DMS53 (cell line): ENCODE measurements around the gene IDUA.

Experiments used
- DNase-seq: peaks from one replicate; lab custom pipeline; 2025; lab: John Stamatoyannopoulos, UW

IDUA gene

GRCh38 chr4:1031956-1032795, 45.3 kb downstream of the IDUA start:
- peak; percentile 90 for DNase-seq

- no peak for DNase-seq
These were observed 46.0 kb downstream of the IDUA start for GRCh38 chr4:1032861-1033260.

- peak; percentile 44 for DNase-seq
These were observed 47.2 kb downstream of the IDUA start for GRCh38 chr4:1033840-1034551.

GRCh38 chr4:1035510-1035909, 48.7 kb downstream of the IDUA start:
- no peak for DNase-seq

- DNase-seq: no peak
These were observed 49.3 kb downstream of the IDUA start for GRCh38 chr4:1036095-1036494.

- DNase-seq: no peak
These were observed 50.3 kb downstream of the IDUA start for GRCh38 chr4:1036976-1037810.

GRCh38 chr4:1038948-1039492, 52.2 kb downstream of the IDUA start:
- DNase-seq: peak; percentile 61

GRCh38 chr4:1039493-1040343, 52.9 kb downstream of the IDUA start:
- DNase-seq: peak; percentile 59

GRCh38 chr4:1040344-1041146, 53.7 kb downstream of the IDUA start:
- DNase-seq: no peak

- DNase-seq: peak; percentile 80
These were observed 54.5 kb downstream of the IDUA start for GRCh38 chr4:1041147-1041935.

GRCh38 chr4:1041936-1042330, 55.1 kb downstream of the IDUA start:
- peak; percentile 64 for DNase-seq

- no peak for DNase-seq
These were observed 55.7 kb downstream of the IDUA start for GRCh38 chr4:1042352-1043055.

GRCh38 chr4:1043162-1043561, 56.3 kb downstream of the IDUA start:
- no peak for DNase-seq

GRCh38 chr4:1043651-1044468, 57.0 kb downstream of the IDUA start:
- peak; percentile 93 for DNase-seq

- no peak for DNase-seq
These were observed 57.8 kb downstream of the IDUA start for GRCh38 chr4:1044469-1045192.

- DNase-seq: peak; percentile 69
These were observed 58.4 kb downstream of the IDUA start for GRCh38 chr4:1045193-1045594.

- DNase-seq: peak; percentile 90
These were observed 58.9 kb downstream of the IDUA start for GRCh38 chr4:1045595-1046201.
